H9 (cell line): ENCODE results near the gene CADM1. TPM values are rescaled to one million over a fixed set of nuclear protein-coding genes. Genes with fewer than 3 reads are reported as not detected.

Experiments
- DNase-seq: peaks from one replicate; pipeline ENCODE4 v3.0.0-alpha.2; 2017
- H2AFZ ChIP-seq: one replicate; pipeline ENCODE4 v1.6.1; 2013; ENCODE audit warnings: mild to moderate bottlenecking, low read length, control low read depth, moderate library complexity
- H2AK5ac ChIP-seq: 2 replicates; pipeline ENCODE4 v1.6.1; 2013; ENCODE audit warnings: low read length, control low read depth, mixed read lengths; ENCODE audit not compliant: insufficient read length
- H2BK120ac ChIP-seq: one replicate; pipeline ENCODE4 v1.6.1; 2013; ENCODE audit warnings: low read depth, mild to moderate bottlenecking, low read length, control low read depth, inconsistent platforms; ENCODE audit not compliant: poor library complexity, severe bottlenecking
- H2BK12ac ChIP-seq: 2 replicates; pipeline ENCODE4 v1.6.1; 2013; ENCODE audit warnings: low read length, control low read depth, mixed read lengths, low read depth; ENCODE audit not compliant: insufficient read length
- H2BK15ac ChIP-seq: 2 replicates; pipeline ENCODE4 v1.6.1; 2013; ENCODE audit warnings: low read depth, low read length, control low read depth
- H2BK20ac ChIP-seq: one replicate; pipeline ENCODE4 v1.6.1; 2013; ENCODE audit warnings: low read depth, mild to moderate bottlenecking, low read length, control low read depth, inconsistent platforms; ENCODE audit not compliant: poor library complexity, severe bottlenecking
- H2BK5ac ChIP-seq: 2 replicates; pipeline ENCODE4 v1.6.1; 2013; ENCODE audit warnings: low read length, control low read depth, mixed read lengths; ENCODE audit not compliant: insufficient read length
- H3K14ac ChIP-seq: 2 replicates; pipeline ENCODE4 v1.6.1; 2013; ENCODE audit warnings: low read length, control low read depth; ENCODE audit not compliant: insufficient read depth
- H3K18ac ChIP-seq: 2 replicates; pipeline ENCODE4 v1.6.1; 2013; ENCODE audit warnings: low read depth, mild to moderate bottlenecking, mixed read lengths, low read length, control low read depth; ENCODE audit not compliant: insufficient read length
- H3K23ac ChIP-seq: 2 replicates; pipeline ENCODE4 v1.6.1; 2013; ENCODE audit warnings: low read length, control low read depth, mixed read lengths, low read depth; ENCODE audit not compliant: insufficient read length
- H3K23me2 ChIP-seq: 2 replicates; pipeline ENCODE4 v1.6.1; 2013; ENCODE audit warnings: low read depth, mild to moderate bottlenecking, mixed read lengths, low read length, control low read depth; ENCODE audit not compliant: insufficient read length, poor library complexity, severe bottlenecking
- H3K27ac ChIP-seq: 2 replicates; pipeline ENCODE4 v1.5.1; 2013; ENCODE audit warnings: low read length, control low read depth, mixed read lengths, low read depth; ENCODE audit not compliant: insufficient read length
- H3K27me3 ChIP-seq: 2 replicates; pipeline ENCODE4 v1.6.1; 2013; ENCODE audit warnings: low read length, control low read depth, inconsistent platforms; ENCODE audit not compliant: insufficient read depth
- H3K4ac ChIP-seq: 2 replicates; pipeline ENCODE4 v1.6.1; 2013; ENCODE audit warnings: low read depth, mild to moderate bottlenecking, control low read depth, inconsistent platforms, low read length, moderate library complexity
- H3K4me1 ChIP-seq: 2 replicates; pipeline ENCODE4 v1.6.1; 2013; ENCODE audit warnings: low read length, control low read depth, inconsistent platforms; ENCODE audit not compliant: insufficient read depth
- H3K4me2 ChIP-seq: 2 replicates; pipeline ENCODE4 v1.6.1; 2013; ENCODE audit warnings: low read length, control low read depth, mixed read lengths; ENCODE audit not compliant: insufficient read length, insufficient read depth
- H3K56ac ChIP-seq: 2 replicates; pipeline ENCODE4 v1.6.1; 2013; ENCODE audit warnings: low read depth, mild to moderate bottlenecking, mixed read lengths, low read length, control low read depth; ENCODE audit not compliant: insufficient read length
- H3K79me1 ChIP-seq: 2 replicates; pipeline ENCODE4 v1.6.1; 2013; ENCODE audit warnings: low read depth, mild to moderate bottlenecking, moderate library complexity, low read length, control low read depth, inconsistent platforms; ENCODE audit not compliant: insufficient read depth, poor library complexity, severe bottlenecking
- H3K79me2 ChIP-seq: 2 replicates; pipeline ENCODE4 v1.6.1; 2013; ENCODE audit warnings: low read length, control low read depth, inconsistent platforms; ENCODE audit not compliant: insufficient read depth
- H3K9ac ChIP-seq: 2 replicates; pipeline ENCODE4 v1.6.1; 2013; ENCODE audit warnings: low read length, control low read depth, mixed read lengths; ENCODE audit not compliant: insufficient read length; ENCODE audit errors: extremely low read depth
- H3K9me3 ChIP-seq: one replicate; pipeline ENCODE4 v1.6.1; 2013; ENCODE audit warnings: low read depth, low read length, inconsistent platforms; ENCODE audit not compliant: control insufficient read depth
- H3T11ph ChIP-seq: one replicate; pipeline ENCODE4 v1.6.1; 2013; ENCODE audit warnings: mild to moderate bottlenecking, low read length, control low read depth, inconsistent platforms
- H4K20me1 ChIP-seq: one replicate; pipeline ENCODE4 v1.6.1; 2013; ENCODE audit not compliant: control insufficient read depth, insufficient read length, insufficient read depth
- H4K5ac ChIP-seq: 2 replicates; pipeline ENCODE4 v1.6.1; 2013; ENCODE audit warnings: low read depth, mild to moderate bottlenecking, mixed read lengths, low read length, control low read depth; ENCODE audit not compliant: insufficient read length
- H4K8ac ChIP-seq: replicated peaks from 2 replicates; pipeline ENCODE4 v1.6.1; 2013; ENCODE audit warnings: low read length, control low read depth, mixed read lengths, low read depth; ENCODE audit not compliant: insufficient read length
- H4K91ac ChIP-seq: 2 replicates; pipeline ENCODE4 v1.6.1; 2013; ENCODE audit warnings: low read depth, mild to moderate bottlenecking, moderate library complexity, mixed read lengths, low read length, control low read depth; ENCODE audit not compliant: insufficient read length
- H3K27ac Mint-ChIP-seq, 3 experiments: 2 replicates in 2 of 3; 3 replicates in 1 of 3; pipeline ENCODE4 v1.8.0; 2020 to 2021; ENCODE audit warnings: mixed read lengths in 3 of 3, mild to moderate bottlenecking in 1 of 3, moderate library complexity in 1 of 3
- H3K27me3 Mint-ChIP-seq: 2 replicates; pipeline ENCODE4 v1.8.0; 2021; ENCODE audit warnings: low read depth, mild to moderate bottlenecking, moderate library complexity, mixed read lengths
- H3K36me3 Mint-ChIP-seq, 3 experiments: 2 replicates in 2 of 3; 3 replicates in 1 of 3; pipeline ENCODE4 v1.8.0; 2020 to 2021; ENCODE audit warnings: low read depth in 3 of 3, mixed read lengths in 3 of 3; ENCODE audit not compliant: insufficient read depth in 1 of 3
- H3K4me1 Mint-ChIP-seq, 2 experiments: 2 replicates each; pipeline ENCODE4 v1.8.0; 2020; ENCODE audit warnings: mixed read lengths in 2 of 2
- H3K4me3 Mint-ChIP-seq, 2 experiments: 2 replicates in 1 of 2; 3 replicates in 1 of 2; pipeline ENCODE4 v1.8.0; 2020 to 2021; ENCODE audit warnings: mild to moderate bottlenecking in 2 of 2, mixed read lengths in 2 of 2, moderate library complexity in 1 of 2
- H3K9me3 Mint-ChIP-seq, 2 experiments: 2 replicates in 1 of 2; 3 replicates in 1 of 2; pipeline ENCODE4 v1.8.0; 2020; ENCODE audit warnings: mild to moderate bottlenecking in 2 of 2, mixed read lengths in 2 of 2, moderate library complexity in 1 of 2
- CTCF ChIP-seq: fragments of 200-600 bp; sonication (generic); conservative IDR thresholded peaks from 3 replicates; pipeline ENCODE4 v1.8.0; 2021; ENCODE audit warnings: antibody characterized with exemption, mild to moderate bottlenecking
- WGBS: extraction: QIAGEN DNeasy Blood & Tissue Kit; methylation state at CpG from one replicate; pipeline ENCODE4 v1.1.7; 2013; ENCODE audit warnings: missing lambda C conversion rate, low lambda C conversion rate, mixed read lengths; ENCODE audit not compliant: insufficient read length; ENCODE audit errors: extremely low coverage; 5-methylcytosine and 5-hydroxymethylcytosine counted together
- total RNA-seq: library from RNA; stranded (reverse); gene quantifications from 2 replicates; pipeline ENCODE4 v1.2.1, GENCODE V29; 2021

Gene CADM1
- total RNA-seq, 1 experiment from 2014 or later = 11.9 TPM

GRCh38 chr11:115155320-115155719, 348.9 kb downstream of the CADM1 start:
- Histone ChIP-seq H3K27ac (no peak overlapping the region), H2BK120ac (no peak overlapping the region), H3K4ac (no peak overlapping the region), H2AK5ac (no peak overlapping the region), H3K4me2 (no peak overlapping the region), H2BK12ac (no peak overlapping the region), H3K79me1 (no peaks in the 10 kb centered on the region), H3K14ac (no peak overlapping the region), H2AFZ (no peak overlapping the region), H2BK15ac (no peak overlapping the region), H3T11ph (no peak overlapping the region), H3K79me2 (no peaks in the 10 kb centered on the region), H4K20me1 (no peaks in the 10 kb centered on the region), H3K9ac (no peak overlapping the region), H4K91ac (no peak overlapping the region), H4K5ac (no peak overlapping the region), H3K4me1 (no peaks in the 10 kb centered on the region), H2BK20ac (no peak overlapping the region), H4K8ac (no peak overlapping the region), H2BK5ac (no peak overlapping the region), H3K9me3 (no peaks in the 10 kb centered on the region), H3K18ac (no peak overlapping the region), H3K27me3 (no peaks in the 10 kb centered on the region), H3K56ac (no peak overlapping the region), H3K23ac (no peak overlapping the region), H3K23me2 (no peaks in the 10 kb centered on the region)
- peaks cover 6% of the 10 kb centered on the region for H3K27me3 Mint-ChIP-seq
- WGBS = no CpG with 5 or more reads among the region's 8 CpGs
- no peaks in the 10 kb centered on the region; a peak in 1 of 5 replicates for H3K9me3 Mint-ChIP-seq
- no peaks in the 10 kb centered on the region; a peak in 1 of 7 replicates for H3K36me3 Mint-ChIP-seq
- peaks cover 0 to 3% of the 10 kb centered on the region in 2 experiments; a peak in 2 of 4 replicates for H3K4me1 Mint-ChIP-seq
- no peak for TF ChIP-seq CTCF
- no peak overlapping the region for H3K27ac Mint-ChIP-seq
- DNase-seq = no peak
- no peak overlapping the region for H3K4me3 Mint-ChIP-seq
